HG03097 (cell line): ENCODE results near the gene TOR4A.
"Not testable (repeated sequence)": the region's sequence is repeated elsewhere in the genome, so short reads cannot be mapped to it uniquely, and the experiment has no call there.

Experiments
- ATAC-seq: cut with Tn5 transposase; IDR thresholded peaks from one replicate; pipeline ENCODE4 v1.9.1; 2021; ENCODE audit not compliant: unreplicated experiment, low FRiP score

The TOR4A gene

DNA sequence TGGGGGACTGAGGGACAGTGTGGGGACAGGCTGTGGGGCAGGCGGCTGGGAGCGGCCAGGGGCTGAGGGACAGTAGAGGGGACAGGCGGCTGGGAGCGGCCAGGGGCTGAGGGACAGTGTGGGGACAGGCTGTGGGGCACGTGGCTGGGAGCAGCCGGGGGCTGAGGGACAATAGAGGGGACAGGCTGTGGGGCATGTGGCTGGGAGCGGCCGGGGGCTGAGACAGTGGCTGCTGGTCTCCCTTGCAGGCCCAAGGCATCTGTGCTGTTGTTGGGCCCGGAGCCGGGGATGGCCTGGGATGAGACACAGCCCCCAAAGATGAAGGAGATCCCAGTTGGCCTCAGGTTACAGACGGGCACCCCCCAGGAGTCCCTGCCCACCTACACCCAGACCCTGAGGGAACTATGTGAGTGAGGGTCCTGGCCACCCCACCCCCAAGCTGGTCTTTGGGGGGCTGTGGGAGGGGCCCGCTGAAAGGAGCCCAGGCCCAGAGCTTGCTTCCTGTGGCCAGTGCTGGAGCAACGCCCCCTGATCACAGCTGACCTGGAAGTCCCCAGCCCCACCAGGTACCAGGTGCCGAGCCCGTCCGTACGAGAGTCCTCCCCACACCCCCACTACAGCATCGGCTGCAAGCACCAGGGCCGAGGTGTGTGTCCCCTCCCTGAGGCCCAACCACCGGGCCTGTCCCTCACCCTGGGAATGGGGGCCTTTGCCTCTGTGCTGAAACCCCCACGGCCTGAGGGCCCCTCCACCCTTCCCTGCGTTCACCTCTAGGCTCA is 25.8 kb upstream of the TOR4A start:
- no peak for ATAC-seq

DNA sequence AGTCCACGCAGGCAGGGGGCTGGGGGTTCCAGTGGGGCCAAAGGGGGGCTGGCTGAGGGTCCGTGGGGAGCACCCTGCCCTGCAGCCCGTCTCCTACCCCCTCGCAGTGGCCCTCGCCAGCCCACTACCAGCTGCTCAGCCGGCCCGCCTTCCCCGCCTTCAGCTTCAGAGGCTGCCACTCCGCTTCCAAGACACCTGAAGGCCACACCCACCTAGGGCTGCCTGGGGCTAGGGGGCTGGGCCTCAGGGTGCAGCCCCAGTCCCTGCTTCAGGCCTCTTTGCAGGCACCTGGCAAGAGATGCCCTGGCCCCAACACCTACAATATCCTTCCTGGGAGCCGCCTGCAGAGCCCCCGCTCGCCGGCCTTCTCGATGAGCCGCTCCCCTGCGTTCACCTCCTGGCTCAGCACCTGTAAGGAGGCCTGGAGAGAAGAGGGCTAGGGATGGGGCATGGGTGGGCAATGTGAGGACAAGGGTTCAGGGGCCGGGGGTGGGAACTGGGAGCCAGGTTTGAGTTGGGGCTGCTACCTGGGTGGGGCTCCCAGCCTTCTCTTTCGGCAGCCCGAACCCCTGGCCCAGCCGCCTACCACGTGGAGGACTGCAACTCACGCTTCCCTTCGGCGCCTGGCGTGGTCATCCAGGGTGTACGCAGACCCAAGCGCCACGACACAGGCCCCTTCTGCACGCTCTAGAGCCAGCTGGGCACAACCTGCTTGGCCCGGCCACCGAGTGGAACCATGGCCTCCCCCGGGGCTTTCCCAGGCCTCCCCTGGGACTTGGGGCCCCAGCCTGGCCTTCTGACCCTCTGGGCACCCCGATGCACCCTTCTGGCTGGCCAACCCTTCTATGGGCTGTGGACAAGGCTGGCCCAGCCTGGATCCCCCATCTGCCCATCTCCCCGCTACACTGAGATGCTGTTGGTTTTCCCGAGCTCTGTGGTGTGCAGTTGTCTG is 24.7 kb upstream of the TOR4A start:
- ATAC-seq: no peak

DNA sequence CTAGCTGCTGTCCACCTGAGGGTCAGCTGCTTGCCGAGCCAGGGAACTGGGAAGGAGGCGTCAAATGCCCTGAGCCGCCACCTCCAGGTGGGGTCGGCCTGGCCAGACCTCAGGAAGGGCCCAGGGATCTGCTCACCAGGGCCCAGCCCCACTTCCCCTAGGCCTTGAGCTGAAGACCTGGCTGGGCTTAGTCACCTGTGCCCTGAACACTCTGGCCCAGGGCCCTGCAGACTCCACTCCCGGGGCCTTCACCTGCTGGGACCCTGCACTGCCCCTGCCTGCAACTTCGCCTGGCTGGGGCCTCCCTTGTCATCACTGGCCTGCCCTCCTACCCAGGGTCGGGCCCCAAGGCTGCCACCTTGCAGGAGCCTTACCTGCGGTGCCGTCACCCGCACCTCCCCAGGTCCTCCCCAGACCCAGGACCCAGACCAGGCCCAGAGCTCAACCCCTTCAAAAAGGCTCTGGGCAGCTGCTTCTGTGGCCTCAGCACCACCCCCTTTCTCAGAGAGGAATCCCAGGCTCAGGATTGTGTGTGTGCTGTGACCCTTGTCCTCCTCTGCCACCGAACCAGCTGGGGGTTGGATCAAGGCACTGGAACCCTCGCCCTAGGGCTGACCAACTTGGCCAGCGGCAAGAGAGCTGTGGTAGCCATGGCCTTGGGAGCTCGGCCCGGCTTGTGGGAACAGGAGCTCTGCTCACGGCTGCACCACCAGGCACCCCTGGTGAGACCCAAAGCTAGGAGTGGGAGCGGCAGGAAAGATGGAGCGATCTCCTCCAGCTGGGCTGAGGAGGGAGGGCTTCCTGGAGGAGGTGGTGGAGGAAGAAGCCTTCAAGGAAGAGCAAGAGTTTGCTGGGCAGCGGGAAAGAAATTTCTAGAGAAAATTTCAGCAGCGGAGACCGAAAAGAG is 23.6 kb upstream of the TOR4A start:
- ATAC-seq: no peak

DNA sequence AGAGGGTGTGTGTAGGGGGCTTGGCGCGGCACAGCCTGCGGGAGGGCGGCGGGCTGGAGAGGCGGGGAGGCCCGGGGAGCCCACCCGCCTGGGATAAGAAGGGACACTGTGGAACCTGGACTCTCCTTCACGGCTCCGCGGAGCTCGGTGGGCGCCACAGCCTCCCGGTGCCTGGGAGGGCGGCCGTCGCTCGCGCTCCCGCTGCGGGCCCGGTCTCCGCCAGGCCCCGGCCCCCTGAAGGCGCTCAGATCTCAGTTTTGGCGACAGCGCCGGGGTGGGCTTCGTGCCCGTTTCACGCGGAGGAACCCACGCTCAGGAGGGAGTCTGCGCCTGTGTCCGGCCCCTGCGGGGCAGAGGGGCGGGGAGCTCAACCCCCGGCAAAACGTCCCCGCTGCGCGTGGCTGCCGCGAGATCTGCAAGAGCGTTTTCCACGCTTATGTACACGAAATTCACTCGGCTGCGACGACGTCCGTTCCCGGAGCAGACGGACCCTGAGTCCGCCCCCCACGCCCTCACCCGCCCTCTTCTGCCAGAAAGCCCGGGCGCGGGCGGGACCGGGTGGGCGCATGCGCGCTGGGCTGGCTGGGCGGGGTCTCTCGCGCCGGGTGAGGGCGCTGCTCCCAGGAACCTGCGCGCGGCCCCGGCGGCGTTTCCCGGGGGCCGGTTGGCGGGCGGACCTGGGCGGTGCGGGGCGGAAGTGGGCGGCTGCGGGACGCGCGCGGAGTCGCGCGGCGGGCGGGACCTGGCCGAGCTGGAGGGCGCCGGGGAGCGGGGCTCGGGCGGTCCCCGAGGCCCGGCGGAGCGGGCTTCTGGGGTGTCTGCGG is 22.7 kb upstream of the TOR4A start, which contains the start of gene NELFB:
Gene NELFB (plus strand): TSS at position 704 of the 824 bp plus-strand sequence.
- peak; percentile 74 for ATAC-seq

DNA sequence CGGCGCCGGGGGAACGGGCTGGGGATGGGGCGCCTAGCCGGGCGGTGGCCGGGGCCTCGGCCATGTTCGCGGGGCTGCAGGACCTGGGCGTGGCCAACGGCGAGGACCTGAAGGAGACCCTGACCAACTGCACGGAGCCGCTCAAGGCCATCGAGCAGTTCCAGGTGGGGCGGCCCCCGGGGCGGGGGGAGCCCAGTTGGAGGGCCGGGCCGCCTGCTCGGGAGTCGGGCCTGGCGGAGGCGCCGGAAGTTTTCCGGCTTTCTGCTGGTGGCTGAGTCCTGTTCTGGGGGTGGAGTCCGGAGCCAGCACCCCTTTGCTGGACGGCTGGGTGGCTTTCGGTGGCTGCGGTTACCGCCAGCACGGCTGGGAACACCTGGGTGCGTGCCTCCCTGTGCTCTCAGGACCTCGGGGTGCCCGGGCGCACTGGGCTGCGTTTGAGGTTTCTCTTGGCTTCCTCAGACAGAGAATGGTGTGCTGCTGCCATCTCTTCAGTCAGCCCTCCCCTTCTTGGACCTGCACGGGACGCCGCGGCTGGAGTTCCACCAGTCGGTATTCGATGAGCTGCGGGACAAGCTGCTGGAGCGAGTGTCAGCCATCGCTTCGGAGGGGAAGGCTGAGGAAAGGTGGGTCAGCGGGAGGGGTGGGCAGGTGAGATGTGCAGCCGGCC is 21.9 kb upstream of the TOR4A start:
- ATAC-seq: peak; percentile 33

DNA sequence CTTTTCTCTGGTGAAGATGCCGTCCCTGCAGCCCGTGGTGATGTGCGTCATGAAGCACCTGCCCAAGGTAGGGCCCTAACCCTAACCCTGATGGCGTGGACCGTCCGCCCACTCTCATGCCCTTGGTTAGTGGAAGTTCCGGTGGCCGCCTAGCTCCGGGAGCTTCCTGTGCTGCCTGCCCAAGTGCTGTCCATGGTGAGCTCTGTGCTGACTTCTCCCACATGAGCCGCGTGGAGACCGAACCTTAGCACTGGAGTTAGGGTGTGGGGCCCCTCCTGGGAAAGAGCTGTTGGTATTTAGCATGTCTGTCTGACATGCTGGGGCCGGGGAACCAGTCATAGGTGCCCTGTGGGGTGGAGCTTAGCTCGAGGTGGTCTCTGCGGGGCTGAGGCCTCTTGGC is 21.2 kb upstream of the TOR4A start:
- no peak for ATAC-seq

DNA sequence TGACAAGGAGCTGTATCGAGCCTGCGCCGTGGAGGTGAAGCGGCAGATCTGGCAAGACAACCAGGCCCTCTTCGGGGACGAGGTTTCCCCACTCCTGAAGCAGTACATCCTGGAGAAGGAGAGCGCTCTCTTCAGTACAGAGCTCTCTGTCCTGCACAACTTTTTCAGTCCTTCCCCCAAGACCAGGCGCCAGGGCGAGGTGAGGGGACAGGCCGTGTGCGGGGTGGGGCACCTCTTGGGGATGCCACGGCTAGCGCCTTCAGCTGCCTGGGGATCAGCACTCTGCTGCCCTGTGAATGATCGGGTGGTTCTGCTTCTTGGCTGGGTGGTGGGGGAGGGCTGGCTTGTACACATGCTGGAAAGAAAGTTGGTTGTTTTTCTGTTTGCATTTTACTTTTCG is 20.7 kb upstream of the TOR4A start:
- no peak for ATAC-seq

DNA sequence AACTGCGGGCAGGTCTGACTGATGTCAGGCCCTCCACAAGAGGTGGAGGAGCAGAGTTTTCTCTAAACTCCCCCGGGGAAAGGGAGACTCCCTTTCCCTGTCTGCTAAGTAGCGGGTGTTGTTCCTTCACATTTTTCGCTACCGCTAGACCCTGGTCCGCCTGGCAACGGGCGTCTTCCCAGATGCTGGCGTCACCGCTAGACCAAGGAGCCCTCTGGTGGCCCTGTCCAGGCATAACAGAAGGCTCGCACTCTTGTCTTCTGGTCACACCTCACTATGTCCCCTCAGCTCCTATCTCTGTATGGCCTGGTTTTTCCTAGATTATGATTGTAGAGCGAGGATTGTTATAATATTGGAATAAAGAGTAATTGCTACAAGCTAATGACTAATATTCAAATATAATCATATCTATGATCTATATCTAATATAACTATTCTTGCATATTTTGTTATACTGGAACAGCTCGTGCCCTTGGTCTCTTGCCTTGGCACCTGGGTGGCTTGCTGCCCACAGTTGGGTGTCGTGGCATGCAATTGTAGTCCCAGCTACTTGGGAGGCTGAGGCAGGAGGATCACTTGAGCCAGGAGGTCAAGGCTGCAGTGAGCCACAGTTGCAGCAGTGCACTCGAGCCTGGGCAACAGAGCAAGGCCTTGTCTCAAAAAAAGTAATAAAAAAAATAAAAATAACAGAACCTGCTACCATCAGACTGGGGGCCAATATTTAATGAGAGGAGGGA is 15.2 kb upstream of the TOR4A start:
- not testable (repeated sequence) for ATAC-seq

DNA sequence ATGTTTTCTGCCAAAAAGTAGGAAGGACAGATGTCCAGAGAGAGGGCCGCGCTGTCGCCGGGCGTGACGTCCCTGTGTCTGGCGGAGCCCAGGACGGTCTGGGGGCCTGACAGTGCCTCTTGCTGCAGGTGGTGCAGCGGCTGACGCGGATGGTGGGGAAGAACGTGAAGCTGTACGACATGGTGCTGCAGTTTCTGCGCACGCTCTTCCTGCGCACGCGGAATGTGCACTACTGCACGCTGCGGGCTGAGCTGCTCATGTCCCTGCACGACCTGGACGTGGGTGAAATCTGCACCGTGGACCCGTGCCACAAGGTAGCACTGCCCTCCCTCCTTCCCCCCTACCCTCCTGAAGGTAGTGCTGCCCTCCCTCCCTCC is 14.6 kb upstream of the TOR4A start:
- no peak for ATAC-seq

DNA sequence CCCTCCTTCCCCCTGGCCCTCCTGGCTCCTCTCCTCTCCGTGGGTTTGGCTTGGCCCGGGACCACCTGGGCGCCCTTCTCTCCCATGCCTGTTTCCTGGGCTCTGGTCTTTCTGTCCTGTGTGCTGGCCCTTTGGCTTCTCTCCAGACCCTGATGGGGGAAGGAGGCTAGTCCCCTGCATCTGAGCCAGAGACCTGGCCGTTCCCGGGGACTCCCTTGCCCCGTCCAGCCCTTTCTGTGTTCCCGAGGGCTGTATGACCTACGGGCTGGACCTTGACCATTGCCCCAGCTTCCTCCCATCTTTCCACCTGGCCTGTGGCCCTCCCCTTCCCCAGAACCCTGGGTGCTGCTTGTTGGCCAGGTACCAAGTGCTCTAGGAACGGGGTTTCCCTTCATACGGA is 14.0 kb upstream of the TOR4A start:
- no peak for ATAC-seq

DNA sequence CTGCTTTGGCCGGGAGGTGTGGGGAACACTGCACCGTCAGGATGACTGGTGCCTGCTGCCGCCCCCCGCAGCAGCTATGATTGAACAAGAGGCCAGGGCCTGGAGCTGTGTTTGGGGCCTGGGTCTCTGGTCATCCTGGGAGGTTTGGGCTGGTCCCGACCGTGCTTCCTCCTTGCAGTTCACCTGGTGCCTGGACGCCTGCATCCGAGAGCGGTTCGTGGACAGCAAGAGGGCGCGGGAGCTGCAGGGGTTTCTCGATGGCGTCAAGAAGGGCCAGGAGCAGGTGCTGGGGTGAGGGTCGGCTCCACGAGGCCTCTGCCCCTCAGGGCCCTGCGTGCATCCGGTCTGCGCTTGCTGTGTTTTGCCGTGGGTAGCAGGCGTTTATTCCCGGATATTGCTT is 13.5 kb upstream of the TOR4A start:
- no peak for ATAC-seq

DNA sequence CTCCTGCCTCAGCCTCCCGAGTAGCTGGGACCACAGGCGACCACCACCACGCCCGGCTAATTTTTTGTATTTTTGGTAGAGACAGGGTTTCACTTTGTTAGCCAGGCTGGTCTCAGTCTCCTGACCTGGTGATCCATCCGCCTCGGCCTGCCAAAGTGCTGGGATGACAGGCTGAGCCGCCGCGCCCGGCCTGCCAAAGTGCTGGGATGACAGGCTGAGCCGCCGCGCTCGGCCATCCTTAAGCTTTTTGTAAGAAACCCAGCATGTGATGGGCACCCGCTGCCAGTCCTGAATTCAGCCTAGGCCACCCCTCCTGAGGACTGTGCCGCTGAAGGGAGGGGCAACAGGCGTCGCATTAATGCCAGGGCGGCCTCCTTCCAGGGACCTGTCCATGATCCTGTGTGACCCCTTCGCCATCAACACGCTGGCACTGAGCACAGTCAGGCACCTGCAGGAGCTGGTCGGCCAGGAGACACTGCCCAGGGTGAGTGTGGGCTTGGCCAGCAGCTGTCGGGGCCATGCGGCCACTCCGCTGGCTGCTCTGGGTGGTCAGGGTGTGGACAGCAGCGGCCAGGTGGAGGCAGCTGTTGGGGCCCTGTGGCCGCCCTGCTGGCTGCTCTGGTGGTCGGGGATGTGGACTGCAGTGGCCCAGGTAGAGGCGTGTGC is 11.9 kb upstream of the TOR4A start:
- ATAC-seq: no peak

DNA sequence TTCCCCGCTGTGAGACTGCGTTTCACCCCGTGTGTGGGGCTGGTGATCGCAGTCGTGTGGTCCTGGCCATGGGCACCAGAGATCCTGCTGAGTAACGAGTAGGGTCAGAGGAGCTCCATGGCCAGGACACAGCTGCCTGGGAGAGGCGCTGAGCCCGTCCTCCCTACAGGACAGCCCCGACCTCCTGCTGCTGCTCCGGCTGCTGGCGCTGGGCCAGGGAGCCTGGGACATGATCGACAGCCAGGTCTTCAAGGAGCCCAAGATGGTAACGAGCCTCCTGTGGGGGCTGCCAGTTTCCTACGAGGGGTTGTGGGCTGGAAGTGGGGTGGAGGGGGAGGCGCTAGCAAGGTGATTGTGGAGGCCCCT is 11.4 kb upstream of the TOR4A start:
- no peak for ATAC-seq

DNA sequence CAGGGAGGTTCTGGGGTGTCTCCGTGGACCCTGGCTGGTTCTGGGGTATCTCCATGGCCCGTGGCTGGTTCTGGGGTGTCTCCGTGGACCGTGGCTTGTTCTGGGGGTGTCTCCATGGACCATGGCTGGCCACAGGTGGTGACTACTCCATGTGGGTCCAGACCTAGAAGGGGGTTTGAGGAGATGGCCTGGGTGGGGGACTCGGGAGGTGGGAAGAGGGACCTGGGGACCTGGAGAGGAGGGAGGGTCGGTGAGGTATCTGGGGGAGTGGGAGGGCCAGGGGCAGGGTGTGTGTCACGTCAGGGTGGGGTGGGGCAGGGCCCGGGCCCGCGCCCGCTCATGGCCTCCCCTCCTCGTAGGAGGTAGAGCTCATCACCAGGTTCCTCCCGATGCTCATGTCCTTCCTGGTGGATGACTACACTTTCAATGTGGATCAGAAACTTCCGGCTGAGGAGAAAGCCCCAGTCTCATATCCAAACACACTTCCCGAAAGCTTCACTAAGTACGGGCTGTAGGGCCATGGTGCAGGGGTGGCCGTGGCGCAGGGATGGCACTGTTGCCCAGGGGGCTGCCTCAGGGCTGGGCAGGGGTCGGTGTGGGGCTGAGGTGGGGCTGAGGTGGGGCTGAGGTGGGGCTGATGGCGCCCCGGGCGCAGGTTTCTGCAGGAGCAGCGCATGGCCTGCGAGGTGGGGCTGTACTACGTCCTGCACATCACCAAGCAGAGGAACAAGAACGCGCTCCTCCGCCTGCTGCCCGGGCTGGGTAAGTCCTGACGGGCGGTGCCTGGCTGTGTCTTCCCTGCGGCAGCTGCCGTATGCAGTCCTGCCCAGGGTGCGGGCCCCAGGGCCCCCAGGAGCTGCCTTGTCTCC is 10.7 kb upstream of the TOR4A start:
- no peak for ATAC-seq

DNA sequence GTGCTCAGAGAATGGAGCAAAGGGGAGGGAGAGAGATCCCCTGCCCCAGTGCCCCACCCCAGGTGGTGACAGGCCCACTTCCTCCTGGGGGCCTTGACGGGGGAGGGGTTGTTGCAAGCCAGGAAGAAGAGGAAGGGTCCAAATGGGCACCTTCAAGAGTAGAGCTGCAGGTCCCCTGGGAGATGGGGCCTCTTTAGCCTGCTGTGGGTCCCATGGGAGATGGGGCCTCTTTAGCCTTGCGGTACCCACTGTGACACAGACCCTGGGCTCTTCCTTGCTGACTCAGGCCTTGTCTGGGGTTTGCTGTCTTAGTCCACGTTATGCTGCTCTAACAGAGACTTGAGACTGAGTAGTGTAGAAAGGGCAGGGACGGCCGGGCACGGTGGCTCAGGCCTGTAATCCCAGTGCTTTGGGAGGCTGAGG is 9.6 kb upstream of the TOR4A start:
- no peak for ATAC-seq

DNA sequence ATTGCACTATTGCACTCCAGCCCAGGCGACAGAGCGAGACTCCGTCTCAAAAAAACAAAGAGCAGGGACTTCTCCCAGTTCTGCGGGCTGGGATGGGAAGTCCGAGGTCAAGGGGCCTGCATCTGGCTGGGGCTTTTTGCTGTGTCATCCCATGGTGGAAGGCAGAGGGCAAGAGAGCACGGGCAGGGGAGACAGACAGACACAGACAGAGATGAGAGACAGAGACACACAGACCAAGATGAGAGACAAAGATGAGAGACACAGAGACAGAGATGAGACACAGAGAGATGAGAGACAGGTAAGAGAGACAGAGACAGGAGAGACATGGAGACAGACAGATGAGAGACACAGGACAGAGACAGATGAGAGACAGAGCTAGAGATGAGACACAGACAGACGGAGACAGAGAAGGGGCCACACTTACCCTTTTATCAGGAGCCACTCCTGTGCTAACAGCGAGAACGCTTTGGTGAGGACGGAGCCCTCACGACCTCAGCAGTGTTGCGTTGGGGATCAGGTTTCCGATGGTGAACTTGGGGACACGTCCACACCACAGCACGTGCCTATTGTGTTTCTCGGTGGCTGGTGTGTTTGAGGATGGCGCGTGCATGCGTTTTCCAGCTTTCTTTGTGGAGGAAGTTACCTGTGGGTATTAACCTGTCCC is 8.9 kb upstream of the TOR4A start:
- no peak for ATAC-seq
